ENCODE data around the gene CGB2.
"Not testable (repeated sequence)": the region's sequence is repeated elsewhere in the genome, so short reads cannot be mapped to it uniquely, and the experiment has no call there.

The CGB2 gene

DNA sequence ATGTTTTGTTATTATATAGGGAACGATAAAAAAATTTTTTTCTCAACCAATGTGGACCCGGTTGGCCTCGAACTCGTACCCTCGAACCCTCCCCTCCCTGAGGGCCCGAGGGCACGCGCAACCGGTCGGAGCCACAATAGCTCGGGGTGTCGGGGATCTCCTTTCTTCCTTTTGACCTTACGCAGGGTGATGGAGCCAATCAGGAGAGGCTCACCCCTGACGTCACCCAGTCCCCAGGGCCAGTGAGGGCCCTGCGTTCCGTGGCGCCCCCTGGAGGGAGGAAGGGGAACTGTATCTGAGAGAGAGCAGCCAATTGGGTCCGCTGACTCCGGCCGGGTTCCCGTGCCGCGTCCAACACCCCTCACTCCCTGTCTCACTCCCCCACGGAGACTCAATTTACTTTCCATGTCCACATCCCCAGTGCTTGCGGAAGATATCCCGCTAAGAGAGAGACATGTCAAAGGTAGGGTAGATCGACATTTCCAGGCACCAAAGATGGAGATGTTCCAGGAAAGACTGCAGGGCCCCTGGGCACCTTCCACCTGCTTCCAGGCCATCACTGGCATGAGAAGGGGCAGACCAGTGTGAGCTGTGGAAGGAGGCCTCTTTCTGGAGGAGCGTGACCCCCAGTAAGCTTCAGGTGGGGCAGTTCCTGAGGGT is at the start of gene CGB2:
TSS of gene CGB2 (plus strand) at position 249 of the 660 bp plus-strand sequence. CDS start at position 455, 206 bp downstream.
- H3K4me3 ChIP-seq, H3K27ac ChIP-seq: not testable (repeated sequence)

DNA sequence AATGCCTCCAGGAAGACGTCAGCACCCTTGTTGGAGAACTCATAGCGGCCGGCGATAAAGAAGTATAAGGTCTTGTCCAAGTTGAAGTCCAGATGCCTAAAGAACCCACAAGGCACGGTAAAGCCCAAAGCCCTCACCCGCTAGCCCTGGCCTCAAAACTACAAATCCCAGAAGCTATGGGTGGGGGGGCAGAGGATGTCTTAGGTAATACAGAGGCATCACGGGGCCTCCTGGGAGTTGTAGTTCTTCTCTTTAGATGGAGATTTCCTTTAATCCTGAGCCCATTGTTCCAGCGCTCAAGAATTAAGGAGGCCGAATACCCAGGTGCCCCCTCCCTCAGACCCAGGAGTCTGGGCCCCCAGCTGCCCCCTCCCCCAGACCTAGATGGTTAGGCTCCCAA is 49.4 kb upstream of the CGB2 start:
- Histone ChIP-seq H3K4me3 (no peak overlapping the region), H3K27ac (no peak overlapping the region)

DNA sequence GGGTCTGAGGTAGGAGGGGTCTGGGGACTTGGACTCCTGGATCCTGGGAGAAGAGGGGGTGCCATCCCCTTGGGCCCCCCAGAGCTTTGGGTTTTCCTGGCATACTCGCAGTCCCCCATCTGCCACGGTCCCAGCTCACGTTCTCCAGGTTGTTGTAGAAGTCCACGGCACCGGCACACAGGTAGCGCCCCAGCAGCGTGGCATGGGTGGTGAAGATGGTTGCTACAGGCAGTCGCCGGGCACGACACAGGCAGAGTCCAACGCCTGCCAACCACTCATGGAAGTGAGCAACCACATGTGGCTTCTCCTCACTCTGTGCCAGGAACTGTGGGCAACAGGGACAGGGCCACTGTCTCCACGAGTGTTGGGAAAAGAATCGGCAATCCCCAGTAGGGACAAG is 46.0 kb upstream of the CGB2 start:
- Histone ChIP-seq H3K27ac (no peak overlapping the region), H3K4me3 (no peak overlapping the region)

- Histone ChIP-seq H3K27ac (no peak overlapping the region), H3K4me3 (no peak overlapping the region)
These were observed 45.5 kb upstream of the CGB2 start for GRCh38 chr19:48986211-48986610.

DNA sequence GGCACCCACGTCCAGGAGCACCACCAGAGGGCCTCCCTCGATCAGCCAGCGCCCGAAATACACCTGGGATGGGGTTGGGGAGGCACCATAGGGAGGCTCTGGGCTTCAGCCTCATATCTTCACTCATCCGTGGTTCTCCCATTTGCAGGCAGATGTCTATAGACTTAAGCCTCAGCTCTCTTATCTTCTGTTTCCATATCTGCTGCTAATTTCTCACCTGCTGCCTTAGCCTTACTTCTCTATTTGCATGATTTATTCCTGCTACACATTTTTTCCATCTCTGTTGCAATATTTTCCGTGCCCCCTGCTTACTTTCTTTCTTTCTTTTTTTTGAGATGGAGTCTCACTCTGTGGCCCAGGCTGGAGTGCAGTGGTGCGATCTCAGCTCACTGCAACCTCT is 44.4 kb upstream of the CGB2 start:
- no peak overlapping the region for H3K4me3 ChIP-seq
- no peak overlapping the region for H3K27ac ChIP-seq

DNA sequence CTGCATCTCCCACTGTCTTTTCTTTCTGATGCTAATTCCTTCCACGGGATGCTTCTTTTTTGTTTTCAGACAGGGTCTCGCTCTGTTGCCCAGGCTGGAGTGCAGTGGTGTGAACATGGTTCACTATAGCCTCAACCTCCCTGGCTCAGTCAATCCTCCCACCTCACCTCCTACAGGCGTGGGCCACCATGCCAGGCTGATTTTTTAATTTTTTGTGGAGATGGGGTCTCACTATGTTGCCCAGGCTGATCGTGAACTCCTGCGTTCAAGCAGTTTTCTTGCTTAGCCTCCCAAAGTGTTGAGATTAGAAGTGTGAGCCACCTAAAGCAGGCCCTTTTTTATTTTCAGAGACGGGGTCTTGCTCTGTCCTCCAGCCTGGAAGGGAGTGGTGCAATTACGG is 43.4 kb upstream of the CGB2 start:
- H3K4me3 ChIP-seq: no peak overlapping the region
- no peak overlapping the region for H3K27ac ChIP-seq

DNA sequence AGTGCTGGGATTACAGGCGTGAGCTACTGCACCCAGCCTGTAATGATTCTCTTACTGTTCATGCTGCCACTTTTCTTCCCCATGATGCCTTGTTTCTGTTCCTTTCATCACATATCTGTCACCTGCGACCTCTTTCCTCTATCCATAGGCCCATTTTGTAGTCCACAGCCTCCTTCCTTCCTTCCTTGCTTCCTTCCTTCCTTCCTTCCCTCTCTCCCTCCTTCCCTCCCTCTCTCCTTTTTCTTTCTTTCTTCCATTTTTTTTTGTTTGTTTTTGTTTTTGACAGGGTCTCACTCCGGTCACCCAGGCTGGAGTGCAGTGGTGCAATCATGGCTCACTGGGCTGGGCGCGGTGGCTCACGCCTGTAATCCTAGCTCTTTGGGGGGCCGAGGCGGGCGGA is 42.8 kb upstream of the CGB2 start:
- Histone ChIP-seq H3K27ac (no peak overlapping the region), H3K4me3 (no peak overlapping the region)

GRCh38 chr19:48989701-48990291 is 41.9 kb upstream of the CGB2 start:
- H3K4me3 ChIP-seq: no peak overlapping the region
- peak overlapping the region in 4 of 21 experiments; percentile 2 to 30 (median 18) for H3K27ac ChIP-seq

GRCh38 chr19:48990400-48990799 is 41.3 kb upstream of the CGB2 start:
- peak overlapping the region in 3 of 21 experiments; percentile 2 to 30 (median 20) for H3K27ac ChIP-seq
- no peak overlapping the region for H3K4me3 ChIP-seq

DNA sequence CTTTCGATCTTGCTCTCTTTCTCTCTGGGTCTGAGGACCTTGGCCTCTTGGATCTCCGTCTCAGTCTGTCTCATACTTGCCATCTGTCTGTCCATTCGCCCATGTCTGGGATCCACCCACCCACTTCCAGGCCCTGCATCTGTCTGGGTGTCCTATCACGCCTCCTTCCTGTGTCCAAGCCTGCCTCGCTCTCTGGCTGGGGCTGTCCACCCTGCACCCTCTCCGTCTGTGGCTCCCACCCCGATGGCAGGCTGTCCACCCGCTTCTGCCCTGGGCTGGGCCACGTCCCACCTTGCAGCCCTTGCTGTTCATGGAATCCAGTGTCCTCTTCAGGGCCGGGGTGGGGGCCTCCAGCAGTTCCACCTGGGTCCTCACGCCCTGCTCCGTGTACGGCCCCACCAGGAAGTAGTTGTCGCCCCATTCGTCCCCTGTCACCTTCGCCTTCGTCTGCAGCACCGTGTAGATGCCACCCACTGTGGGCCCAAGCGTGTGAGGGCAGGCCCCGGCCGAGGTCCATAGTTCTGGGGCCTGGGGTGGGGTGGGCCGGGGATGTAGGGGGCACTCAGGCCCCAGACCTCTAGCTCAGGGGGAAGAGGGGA is 40.6 kb upstream of the CGB2 start:
- peak overlapping the region in 4 of 7 experiments; percentile 69 to 88 (median 79) for H3K4me3 ChIP-seq
- H3K27ac ChIP-seq: peak overlapping the region in 17 of 21 experiments; percentile 26 to 98 (median 89)

DNA sequence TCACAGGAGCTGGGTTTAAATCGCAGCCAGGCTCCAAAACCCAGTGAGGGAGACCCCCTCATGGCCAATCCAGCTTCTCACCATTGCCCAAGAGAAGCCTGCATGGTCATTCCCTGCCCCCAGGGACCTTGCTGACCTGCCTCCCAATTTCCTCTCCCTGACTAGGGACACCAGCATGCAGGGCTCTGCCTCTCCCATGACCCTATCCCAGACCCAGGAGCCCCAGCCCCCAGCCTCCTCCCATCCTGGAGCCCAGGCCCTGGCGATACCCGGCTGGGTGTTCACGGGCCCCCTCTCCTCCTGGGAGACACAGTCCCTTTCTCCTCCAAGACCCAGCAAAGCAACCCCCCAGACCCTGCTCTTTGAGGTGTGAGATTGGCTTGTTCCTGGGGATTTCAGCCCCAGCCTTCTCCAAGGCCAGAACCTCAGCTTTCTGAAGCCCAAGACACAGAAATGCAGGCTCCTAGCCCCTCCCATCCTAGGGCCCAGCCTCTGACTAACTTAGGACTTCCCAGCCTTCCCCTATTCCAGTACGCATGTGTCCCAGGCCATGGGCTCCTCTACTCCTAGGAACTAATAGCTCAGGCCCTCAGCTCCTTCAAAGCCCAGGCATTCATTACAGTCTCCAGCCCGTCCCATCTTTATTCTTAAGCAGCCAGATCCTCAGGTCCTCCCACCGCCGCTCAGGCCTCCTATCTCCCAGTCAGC is 39.7 kb upstream of the CGB2 start:
- Histone ChIP-seq H3K27ac (peak overlapping the region in 20 of 21 experiments; percentile 68 to 98 (median 90)), H3K4me3 (peak overlapping the region; percentile 64 to 88 (median 78))

- peak overlapping the region; percentile 64 to 88 (median 78) for H3K4me3 ChIP-seq
- H3K27ac ChIP-seq: peak overlapping the region; percentile 34 to 98 (median 89)
These were observed 39.0 kb upstream of the CGB2 start for GRCh38 chr19:48992581-48993174.

DNA sequence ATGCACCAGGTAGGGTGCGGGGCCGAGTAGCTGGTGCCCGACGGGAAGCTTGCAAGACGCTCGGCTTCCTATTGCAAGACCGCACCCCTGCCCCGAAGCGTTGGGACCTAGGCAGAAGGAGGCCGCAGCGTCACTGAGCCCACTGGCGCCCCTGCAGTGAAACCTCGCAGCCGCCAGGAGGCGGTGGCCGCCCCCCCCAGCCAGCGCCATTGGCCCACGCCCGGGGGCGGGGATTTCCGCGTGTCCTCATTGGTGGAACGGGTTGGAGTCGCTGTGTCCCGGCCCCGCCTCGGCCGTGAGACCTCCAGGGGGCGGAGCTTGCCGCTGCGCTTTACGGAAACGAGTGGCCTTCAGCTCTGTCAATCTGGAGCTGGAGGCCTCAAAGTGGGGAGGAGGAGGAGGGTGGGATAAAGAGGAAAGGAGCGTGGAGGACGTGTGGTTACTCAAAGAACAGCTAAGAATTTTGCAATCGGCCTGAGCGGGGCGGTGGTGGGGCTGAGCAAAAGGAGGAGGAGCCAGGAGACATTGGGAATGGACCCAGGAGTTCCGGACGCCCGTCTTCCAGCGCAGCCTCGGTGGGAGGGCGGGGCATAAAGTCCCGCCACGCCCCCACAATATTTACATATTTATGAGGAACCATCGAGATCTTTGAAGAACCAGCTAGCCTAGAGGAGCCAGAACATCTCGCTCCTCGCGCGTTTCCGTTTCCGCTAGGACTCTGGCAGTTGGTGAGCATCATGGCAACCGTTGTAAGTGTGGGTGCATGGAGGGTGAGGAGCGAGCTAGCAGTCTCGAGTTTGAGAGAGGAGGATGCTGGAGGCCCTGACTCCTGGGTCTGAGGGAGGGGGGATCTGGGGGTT is 38.3 kb upstream of the CGB2 start, which contains the start of the genes GYS1 and RUVBL2:
TSS of gene GYS1 (minus strand) at position 135 of the 860 bp plus-strand sequence. CDS start 197 bp downstream, outside the sequence.
TSS of gene RUVBL2 (plus strand) at position 713 of the 860 bp plus-strand sequence. CDS start at position 738, 25 bp downstream.
- H3K4me3 ChIP-seq: peak within 1 kb of the TSS; percentile 64 to 88 (median 78)
- H3K27ac ChIP-seq: peak within 1 kb of the TSS; percentile 34 to 98 (median 89)

- Histone ChIP-seq H3K4me3 (peak overlapping the region; percentile 64 to 88 (median 78)), H3K27ac (peak overlapping the region in 20 of 21 experiments; percentile 71 to 98 (median 88))
These were observed 37.7 kb upstream of the CGB2 start for GRCh38 chr19:48994035-48994386.

GRCh38 chr19:48997972-48998371 is 33.7 kb upstream of the CGB2 start:
- Histone ChIP-seq H3K4me3 (no peak overlapping the region), H3K27ac (no peak overlapping the region)

GRCh38 chr19:48999481-49000325 is 32.0 kb upstream of the CGB2 start:
- H3K27ac ChIP-seq: no peak overlapping the region

DNA sequence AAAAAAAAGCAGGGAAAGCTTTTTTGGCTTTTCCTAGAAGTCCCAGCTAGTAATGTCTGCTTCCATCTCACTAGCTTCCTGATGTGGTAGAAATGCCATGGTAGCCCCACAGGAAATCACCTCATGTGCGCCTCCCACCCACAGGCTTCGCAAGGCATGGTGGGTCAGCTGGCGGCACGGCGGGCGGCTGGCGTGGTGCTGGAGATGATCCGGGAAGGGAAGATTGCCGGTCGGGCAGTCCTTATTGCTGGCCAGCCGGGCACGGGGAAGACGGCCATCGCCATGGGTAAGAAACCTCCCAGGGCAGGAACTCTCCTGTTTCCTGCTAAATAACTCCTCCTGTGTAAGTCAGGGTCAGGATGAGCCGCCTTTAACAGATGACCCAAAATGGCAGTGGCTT is 27.6 kb upstream of the CGB2 start:
- H3K27ac ChIP-seq: no peak overlapping the region
- H3K4me3 ChIP-seq: no peak overlapping the region

More at GRCh38 chr19:48999481-49000325, 32.0 kb upstream of the CGB2 start:
- no peak overlapping the region for H3K4me3 ChIP-seq
